ENCODE results near the gene RNF157. TPM values are rescaled to one million over a fixed set of nuclear protein-coding genes. Genes with fewer than 3 reads are reported as not detected.
"Not testable (repeated sequence)": the region's sequence is repeated elsewhere in the genome, so short reads cannot be mapped to it uniquely, and the experiment has no call there.

RNF157 gene
- total RNA-seq, 3 donors from 2014 or later: 11.6 to 45.8 (median 17.5) TPM

DNA sequence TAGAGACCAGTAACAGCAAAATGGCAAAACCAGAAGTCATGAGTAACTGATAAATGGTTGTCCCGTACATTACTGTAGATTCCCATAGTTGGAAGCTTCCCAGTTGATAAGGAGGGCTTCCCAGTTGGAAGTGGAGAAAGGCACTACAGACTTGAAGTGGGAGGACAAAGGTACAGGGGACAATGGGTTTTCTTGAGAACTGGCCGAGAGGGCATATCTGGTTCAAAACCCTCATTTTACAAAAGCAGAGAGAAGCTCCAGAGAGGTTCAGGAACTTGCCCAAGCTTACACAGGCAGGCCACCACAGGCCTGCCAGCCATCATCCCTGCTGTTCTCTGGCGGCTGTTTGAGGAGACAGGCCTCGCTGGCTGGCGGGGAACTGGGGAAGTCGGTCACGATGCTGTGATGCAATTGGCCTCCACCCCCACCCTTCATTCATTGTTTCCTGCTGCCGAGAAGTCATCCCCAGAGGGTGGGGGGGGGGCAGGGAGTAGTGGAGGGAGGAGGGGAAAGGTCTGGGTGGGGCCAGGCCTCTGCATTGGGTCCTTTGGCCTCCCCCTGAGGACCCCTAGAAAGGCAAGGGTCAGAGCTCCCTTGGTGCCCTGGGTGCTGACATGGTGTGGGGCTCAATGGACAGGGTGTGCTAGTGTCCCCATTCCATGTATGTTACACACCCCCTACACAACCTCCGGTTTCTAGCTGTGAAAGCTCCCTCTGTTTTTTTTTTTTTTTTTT is 27.9 kb upstream of the RNF157 start:
- Histone ChIP-seq H3K4me1 (ENCODE audit: low read depth) (peaks cover 75% of the 10 kb centered on the region), H3K4me3 (no peak overlapping the region), H3K36me3 (ENCODE audit: low read depth) (no peaks in the 10 kb centered on the region), H3K9me3 (no peaks in the 10 kb centered on the region)
- TF ChIP-seq, protein P1, sequence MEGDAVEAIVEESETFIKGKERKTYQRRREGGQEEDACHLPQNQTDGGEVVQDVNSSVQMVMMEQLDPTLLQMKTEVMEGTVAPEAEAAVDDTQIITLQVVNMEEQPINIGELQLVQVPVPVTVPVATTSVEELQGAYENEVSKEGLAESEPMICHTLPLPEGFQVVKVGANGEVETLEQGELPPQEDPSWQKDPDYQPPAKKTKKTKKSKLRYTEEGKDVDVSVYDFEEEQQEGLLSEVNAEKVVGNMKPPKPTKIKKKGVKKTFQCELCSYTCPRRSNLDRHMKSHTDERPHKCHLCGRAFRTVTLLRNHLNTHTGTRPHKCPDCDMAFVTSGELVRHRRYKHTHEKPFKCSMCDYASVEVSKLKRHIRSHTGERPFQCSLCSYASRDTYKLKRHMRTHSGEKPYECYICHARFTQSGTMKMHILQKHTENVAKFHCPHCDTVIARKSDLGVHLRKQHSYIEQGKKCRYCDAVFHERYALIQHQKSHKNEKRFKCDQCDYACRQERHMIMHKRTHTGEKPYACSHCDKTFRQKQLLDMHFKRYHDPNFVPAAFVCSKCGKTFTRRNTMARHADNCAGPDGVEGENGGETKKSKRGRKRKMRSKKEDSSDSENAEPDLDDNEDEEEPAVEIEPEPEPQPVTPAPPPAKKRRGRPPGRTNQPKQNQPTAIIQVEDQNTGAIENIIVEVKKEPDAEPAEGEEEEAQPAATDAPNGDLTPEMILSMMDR (IDR thresholded peaks at IDR 0.05): no peak
- DNase-seq: peak; percentile 75 to 92 (median 83)
- intact Hi-C loops (cut with DNase I, micrococcal nuclease): no loop called here
- peak; percentile 47 for ATAC-seq

DNA sequence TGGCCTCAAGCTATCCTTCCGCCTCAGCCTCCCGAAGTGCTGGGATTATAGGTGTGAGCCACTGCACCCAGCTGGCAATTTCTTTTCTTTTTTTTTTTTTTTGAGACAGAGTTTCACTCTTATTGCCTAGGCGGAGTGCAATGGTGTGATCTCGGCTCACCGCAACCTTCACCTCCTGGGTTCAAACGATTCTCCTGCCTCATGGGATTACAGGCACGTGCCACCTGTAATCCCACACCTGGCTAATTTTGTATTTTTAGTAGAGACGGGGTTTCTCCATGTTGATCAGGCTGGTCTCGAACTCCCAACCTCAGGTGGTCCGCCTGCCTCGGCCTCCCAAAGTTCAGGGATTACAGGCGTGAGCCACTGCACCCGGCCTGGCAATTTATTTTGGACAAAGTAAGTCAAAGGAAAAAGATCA is 27.3 kb upstream of the RNF157 start:
- H3K36me3 ChIP-seq (ENCODE audit: low read depth); intact Hi-C loops (cut with DNase I, micrococcal nuclease); DNase-seq; ATAC-seq; H3K4me3 ChIP-seq; H3K9me3 ChIP-seq: not testable (repeated sequence)
- H3K4me1 ChIP-seq (ENCODE audit: low read depth): peaks cover 78% of the 10 kb centered on the region

DNA sequence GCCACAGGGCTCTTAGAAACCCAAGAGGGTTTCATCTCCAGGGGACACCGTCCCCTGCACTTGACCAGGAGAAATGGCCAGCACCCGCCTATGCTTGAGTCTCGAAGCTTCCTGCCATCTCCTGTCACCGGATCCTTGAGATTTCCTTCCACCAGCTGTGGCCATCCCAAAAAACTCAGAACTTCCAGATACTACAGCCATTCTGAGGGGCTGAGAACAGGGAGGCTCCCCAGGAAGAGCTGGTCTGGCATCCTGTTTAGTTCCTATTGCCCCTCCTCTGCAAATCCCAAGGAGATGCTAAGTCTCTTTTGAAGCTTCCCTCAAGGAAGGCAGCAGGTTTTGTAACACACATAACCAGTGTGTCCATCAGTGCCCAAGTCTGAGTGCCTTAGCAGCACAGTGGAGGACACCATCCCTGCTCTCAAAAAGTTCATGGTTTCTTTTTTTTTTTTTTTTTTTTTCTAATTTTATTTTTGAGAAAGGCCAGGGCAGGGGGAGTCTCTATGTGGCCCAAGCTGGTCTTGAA is 26.8 kb upstream of the RNF157 start:
- TF ChIP-seq, protein P1 (IDR thresholded peaks at IDR 0.05): no peak
- intact Hi-C loops (cut with DNase I, micrococcal nuclease): no loop called here
- Histone ChIP-seq H3K4me3 (no peak overlapping the region), H3K9me3 (no peaks in the 10 kb centered on the region), H3K4me1 (ENCODE audit: low read depth) (peaks cover 78% of the 10 kb centered on the region), H3K36me3 (ENCODE audit: low read depth) (no peaks in the 10 kb centered on the region)
- DNase-seq: no peak
- ATAC-seq: no peak

DNA sequence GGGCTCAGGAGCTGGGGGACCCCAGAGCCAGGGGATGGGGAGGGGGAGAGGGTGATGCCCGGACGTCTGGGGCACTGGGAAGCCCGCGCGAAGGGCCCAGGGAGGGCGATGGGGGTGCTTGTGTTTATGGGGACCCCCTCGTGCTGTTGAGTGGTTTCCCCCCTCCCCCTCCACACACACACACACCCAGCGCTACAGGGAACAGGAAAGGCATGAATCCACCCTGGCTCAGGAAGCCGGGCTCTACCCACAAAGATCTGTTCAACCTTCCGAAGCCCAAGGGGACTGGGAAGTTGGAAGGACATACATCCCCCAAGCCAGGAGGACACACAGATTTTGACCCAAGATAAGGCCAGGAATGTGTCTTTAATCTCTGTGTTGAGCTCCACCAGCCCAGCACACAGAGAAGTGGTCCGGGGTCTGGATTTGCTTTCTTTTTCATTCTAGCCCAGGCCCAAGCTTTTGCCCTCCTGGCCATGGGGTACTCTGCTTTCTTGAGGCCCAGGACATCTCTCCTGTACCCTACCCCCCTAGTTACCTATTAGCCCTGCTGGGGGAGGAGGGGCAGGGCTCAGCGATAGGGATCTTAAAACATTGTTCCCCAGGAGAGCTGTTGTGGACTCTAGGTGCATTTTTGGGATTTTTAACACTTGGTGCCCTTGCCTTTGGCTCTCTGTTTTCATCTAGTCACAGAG is 26.1 kb upstream of the RNF157 start:
- ATAC-seq (peak; percentile 6), DNase-seq (peak in 2 of 3 donors; percentile 42 to 64)
- intact Hi-C loops (cut with DNase I, micrococcal nuclease): no loop called here
- H3K9me3 ChIP-seq: no peaks in the 10 kb centered on the region
- H3K36me3 ChIP-seq (ENCODE audit: low read depth): no peaks in the 10 kb centered on the region
- peaks cover 78% of the 10 kb centered on the region for H3K4me1 ChIP-seq (ENCODE audit: low read depth)
- TF ChIP-seq, protein P1 (IDR thresholded peaks at IDR 0.05): no peak
- peak overlapping the region; percentile 99 for H3K4me3 ChIP-seq

DNA sequence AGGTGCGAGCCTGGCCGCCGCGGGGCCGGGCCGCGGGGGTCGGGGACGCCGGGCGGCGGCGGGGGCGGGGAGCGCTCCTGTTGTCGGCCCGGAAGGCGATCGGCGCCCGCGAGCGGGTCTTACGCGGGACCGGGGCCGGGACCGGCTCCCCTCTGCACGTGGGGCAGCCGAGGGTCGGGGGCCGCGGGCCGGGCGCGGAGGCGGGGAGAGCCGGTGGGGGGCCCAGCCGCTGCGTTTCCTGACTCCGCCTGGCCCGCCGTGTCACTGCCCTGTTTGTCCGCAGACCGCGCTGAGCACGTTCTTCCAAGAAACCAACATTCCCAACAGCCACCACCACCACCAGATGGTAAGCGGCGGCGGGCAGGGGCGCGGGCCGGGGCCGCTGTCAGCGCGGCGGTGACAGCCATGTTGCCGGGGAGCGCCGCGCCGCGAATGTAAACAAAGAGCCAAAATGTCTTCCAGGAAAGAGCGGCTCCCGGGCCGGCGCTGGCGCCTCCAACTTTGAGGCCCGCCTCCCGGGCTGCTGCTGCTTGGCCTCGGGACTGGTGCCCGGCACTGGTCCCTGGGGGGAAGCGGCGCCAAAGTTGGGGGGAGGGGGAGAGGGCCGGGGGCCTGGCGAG is 25.4 kb upstream of the RNF157 start:
- peak; percentile 8 for ATAC-seq
- DNase-seq: peak; percentile 77 to 82 (median 79)

More for the DNA sequence above, 25.4 kb upstream of the RNF157 start:
- TF ChIP-seq, protein P1 (IDR thresholded peaks at IDR 0.05): no peak
- intact Hi-C loops (cut with DNase I, micrococcal nuclease): no loop called here
- Histone ChIP-seq H3K36me3 (ENCODE audit: low read depth) (no peaks in the 10 kb centered on the region), H3K9me3 (no peaks in the 10 kb centered on the region), H3K4me1 (ENCODE audit: low read depth) (peaks cover 78% of the 10 kb centered on the region), H3K4me3 (peak overlapping the region; percentile 99)

All from mucosa of descending colon (tissue), 3 donors.